NCI-H2171 treated with DMSO at 0.1 percent for 48 hours (cell line): Measurements from ENCODE around the gene VHLL.
"Not testable (repeated sequence)": the region's sequence is repeated elsewhere in the genome, so short reads cannot be mapped to it uniquely, and the experiment has no call there.

Source experiments
- DNase-seq: peaks from one replicate; lab custom pipeline; 2025; lab: John Stamatoyannopoulos, UW

Gene VHLL

GRCh38 chr1:156298852-156299357 lies at the start of gene VHLL:
Gene VHLL (minus strand): TSS chr1:156299307. CDS start chr1:156299189, 118 bp downstream.
- no peak for DNase-seq

DNA sequence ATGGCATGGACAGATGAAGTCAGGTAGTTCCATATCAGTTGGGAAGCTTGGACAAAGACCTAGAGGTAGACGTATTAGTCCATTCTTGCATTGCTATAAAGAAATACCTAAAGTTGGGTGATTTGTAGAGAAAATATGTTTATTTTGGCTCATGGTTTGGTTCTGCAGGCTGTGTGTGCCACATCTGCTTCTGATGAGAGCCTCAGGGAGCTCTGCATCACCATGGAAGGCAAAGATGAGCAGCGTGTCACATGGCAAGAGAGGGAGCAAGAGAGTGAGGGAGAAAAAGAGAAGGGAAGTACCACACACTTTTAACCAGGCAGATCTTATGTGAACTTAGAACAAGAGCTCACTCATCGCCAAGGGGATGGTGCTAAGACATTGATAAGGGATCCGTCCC lies 48.2 kb upstream of the VHLL start:
- DNase-seq: no peak

DNA sequence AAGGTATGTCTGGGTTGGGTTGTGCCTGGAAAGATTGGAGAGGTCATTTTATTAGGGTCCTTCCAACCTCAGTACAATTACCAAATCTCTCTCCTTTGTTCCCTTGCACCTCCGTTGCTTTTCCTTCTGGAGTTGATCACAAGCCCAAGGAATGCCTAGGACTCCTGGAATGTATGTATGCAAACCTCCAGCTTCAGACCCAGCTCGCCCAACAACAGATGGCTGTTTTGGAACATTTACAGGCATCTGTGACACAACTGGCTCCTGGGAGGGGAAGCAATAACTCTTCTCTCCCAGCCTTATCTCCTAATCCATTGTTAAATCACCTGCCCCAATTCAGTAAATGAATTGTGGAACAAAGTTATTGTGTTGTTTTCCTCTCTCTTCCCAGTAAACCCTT lies 47.5 kb upstream of the VHLL start:
- peak; percentile 36 for DNase-seq

- not testable (repeated sequence) for DNase-seq
Observed at GRCh38 chr1:156346035-156346434, 46.9 kb upstream of the VHLL start.

DNA sequence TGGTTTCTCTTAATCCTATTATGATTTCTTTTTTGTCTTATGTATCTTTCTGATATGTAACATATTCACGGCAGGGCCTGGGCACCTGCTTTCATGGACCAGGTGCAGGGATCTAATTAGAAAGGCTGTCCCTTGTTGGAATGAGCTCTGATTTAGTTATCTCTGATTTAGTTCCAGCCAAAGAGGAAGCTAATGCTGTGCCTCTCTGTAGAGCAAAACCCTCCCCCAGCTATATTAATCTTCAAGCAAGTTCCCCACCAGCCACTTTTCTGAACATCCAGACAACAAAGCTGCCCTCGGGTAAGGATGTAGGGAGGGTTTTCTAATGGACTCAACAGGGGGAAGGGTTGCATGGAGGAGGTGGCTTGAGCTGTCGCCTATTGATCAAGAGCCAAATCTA lies 45.3 kb upstream of the VHLL start:
- DNase-seq: no peak

GRCh38 chr1:156342166-156342955 lies 43.3 kb upstream of the VHLL start:
- no peak for DNase-seq

- peak; percentile 100 for DNase-seq
Observed at GRCh38 chr1:156338180-156338976, 39.3 kb upstream of the VHLL start, which contains the start of the genes CCT3 and TSACC. Gene CCT3 (minus strand): TSS chr1:156338292. CDS start chr1:156338184, 108 bp downstream. Gene TSACC (plus strand): TSS chr1:156338526. CDS start chr1:156339758, 1,232 bp downstream.

DNA sequence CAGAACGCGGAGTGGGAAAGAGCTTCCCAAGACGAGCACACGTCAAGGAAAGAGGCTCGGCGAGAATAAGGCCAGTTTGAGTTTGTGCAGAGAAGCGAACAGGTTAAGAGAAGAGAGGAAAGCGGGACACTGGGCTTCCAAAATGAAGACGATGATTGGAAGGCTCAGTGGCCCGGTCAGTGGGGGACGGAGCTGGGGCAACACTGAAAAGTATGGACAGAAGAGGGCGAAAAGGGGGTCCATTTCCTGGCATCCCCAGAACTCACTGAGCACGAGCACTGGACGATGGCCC lies 38.7 kb upstream of the VHLL start:
- no peak for DNase-seq

- peak; percentile 28 for DNase-seq
Observed at GRCh38 chr1:156337052-156337887, 38.2 kb upstream of the VHLL start.

DNA sequence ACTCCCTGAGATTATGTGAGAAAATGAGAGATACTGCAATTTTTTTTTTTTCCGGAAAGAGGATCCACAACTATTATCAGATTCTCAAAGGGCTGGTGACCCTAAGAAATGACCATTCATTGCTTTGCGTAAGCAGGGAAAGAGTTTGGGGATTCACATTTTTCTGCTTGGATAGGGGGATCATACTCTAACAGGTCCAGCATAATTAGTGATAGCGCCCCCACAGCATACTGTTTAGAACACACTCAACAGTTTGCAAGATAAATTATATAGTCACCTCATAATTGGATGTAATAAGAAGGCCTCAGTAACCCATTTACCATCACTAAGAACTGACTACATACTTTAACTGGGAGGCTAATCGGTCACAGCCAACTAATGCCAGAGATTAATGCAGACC lies 37.1 kb upstream of the VHLL start:
- DNase-seq: no peak

DNA sequence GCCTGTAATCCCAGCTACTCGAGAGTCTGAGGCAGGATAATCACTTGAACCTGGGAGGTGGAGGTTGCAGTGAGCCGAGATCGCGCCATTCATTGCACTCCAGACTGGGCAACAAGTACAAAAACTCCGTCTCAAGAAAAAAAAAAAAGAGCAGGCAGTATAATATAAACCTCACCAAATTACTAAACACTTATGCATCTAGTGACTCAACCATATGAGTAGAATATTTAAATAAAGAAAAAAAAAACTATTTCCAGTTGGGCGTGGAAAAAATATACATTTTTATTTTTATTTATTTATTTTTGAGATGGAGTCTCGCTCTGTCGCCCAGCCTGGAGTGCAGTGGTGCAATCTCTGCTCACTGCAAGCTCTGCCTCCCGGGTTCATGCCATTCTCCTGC lies 24.1 kb upstream of the VHLL start:
- not testable (repeated sequence) for DNase-seq

- DNase-seq: no peak
Observed at GRCh38 chr1:156320560-156320959, 21.5 kb upstream of the VHLL start.

- DNase-seq: peak; percentile 23
Observed at GRCh38 chr1:156319664-156320063, 20.6 kb upstream of the VHLL start.

GRCh38 chr1:156316909-156317308 lies 17.8 kb upstream of the VHLL start:
- no peak for DNase-seq

DNA sequence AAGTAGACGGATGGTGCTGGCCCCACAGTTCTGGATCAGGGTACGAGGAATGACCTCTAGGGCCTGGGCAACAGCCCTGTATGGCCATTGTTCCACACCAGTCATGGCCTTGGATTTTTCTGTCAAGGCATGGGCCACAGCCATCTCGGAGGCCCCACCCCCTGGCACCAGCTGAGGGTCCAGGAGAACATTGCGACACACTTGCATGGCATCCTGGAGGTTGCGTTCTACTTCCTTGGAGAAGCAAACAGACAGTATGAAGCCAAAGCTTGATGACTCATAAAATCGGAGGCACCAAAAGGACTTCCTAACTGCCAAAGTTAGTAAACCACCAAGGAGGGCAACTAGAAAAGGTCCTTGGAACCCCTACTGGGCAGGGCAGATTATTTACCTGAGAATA lies 11.9 kb upstream of the VHLL start:
- DNase-seq: no peak

GRCh38 chr1:156308078-156308477 lies 9.0 kb upstream of the VHLL start:
- no peak for DNase-seq

GRCh38 chr1:156305215-156305614 lies 6.1 kb upstream of the VHLL start:
- DNase-seq: no peak

- DNase-seq: no peak
Observed at GRCh38 chr1:156303241-156303640, 4.1 kb upstream of the VHLL start.

DNA sequence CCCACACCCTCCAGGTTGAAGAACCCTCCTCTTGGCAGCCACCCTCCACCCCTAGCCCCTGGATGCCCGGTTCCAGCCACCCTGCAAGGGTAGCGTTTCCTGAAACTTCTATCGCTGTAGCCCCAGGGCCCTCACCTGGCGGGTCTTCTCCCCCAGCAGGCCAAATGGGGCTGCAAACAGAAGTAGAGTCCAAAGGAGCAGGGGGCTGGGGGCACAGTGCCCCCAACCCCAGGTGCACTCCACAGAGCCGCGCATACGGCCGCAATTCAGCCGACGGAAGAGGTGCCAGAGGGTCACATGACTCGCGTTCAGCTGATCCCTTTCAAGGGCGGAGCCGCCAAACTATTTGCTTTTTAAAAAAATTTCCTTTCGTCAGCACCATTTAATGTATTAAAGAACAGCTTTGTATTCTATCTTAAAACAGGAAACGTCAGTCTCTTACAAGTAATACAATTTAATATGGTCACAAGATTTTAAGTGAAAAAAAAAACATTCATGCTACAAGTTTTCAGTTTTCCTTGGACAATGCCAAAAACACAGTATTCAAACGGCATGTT lies 3.6 kb downstream of the VHLL start, which contains the start of gene GLMP:
Gene GLMP (minus strand): TSS at position 289 of the 557 bp plus-strand sequence. CDS start 34 bp downstream, at position 255.
- DNase-seq: peak; percentile 77

DNA sequence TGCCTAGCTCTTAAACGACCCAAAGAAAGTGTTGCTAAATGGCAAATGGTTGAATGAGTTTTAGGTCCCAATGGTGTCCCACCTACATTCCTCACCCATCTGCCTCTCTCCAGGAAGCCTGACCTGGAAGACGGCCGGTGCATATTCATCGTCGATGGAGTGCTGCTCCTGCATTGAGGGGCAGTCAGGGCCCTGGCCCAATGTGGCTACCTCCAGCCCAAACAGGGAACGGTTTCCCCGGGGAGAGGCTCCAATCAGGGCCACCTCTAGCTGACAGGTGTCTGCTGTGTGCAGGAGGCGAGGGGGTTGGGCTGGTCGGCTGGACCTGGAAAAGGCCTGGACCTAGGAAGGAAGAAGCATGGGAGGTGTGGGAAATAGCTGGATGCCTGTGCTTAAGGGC lies 5.2 kb downstream of the VHLL start:
- no peak for DNase-seq

GRCh38 chr1:156293098-156293434 lies 6.0 kb downstream of the VHLL start:
- DNase-seq: no peak
